HEK293T (cell line): ENCODE data around the gene ANKS1B.

Experiments
- BHLHE40 ChIP-seq: fragments of 450-650 bp; IDR thresholded peaks from 2 replicates; pipeline ENCODE4 v1.6.1; 2016; ENCODE audit warnings: mild to moderate bottlenecking, moderate library complexity, borderline replicate concordance
- FOXA1 ChIP-seq: fragments of 450-650 bp; IDR thresholded peaks from 2 replicates; pipeline ENCODE4 v1.6.1; 2016; ENCODE audit warnings: mild to moderate bottlenecking
- FOXK2 ChIP-seq: fragments of 450-650 bp; IDR thresholded peaks from 2 replicates; pipeline ENCODE4 v1.6.1; 2016; ENCODE audit warnings: mild to moderate bottlenecking
- FOXM1 ChIP-seq: fragments of 450-650 bp; IDR thresholded peaks from 2 replicates; pipeline ENCODE4 v1.6.1; 2017; ENCODE audit warnings: mild to moderate bottlenecking, borderline replicate concordance
- HDGF ChIP-seq: fragments of 450-650 bp; IDR thresholded peaks from 2 replicates; pipeline ENCODE4 v1.6.1; 2017; ENCODE audit warnings: antibody characterized with exemption, borderline replicate concordance
- SP1 ChIP-seq: fragments of 450-650 bp; IDR thresholded peaks from 2 replicates; pipeline ENCODE4 v1.6.1; 2017
- SUZ12 ChIP-seq: fragments of 450-650 bp; IDR thresholded peaks from 2 replicates; pipeline ENCODE4 v1.6.1; 2016; ENCODE audit warnings: mild to moderate bottlenecking
- TARDBP ChIP-seq: fragments of 450-650 bp; IDR thresholded peaks from 2 replicates; pipeline ENCODE4 v1.6.1; 2016

DNA sequence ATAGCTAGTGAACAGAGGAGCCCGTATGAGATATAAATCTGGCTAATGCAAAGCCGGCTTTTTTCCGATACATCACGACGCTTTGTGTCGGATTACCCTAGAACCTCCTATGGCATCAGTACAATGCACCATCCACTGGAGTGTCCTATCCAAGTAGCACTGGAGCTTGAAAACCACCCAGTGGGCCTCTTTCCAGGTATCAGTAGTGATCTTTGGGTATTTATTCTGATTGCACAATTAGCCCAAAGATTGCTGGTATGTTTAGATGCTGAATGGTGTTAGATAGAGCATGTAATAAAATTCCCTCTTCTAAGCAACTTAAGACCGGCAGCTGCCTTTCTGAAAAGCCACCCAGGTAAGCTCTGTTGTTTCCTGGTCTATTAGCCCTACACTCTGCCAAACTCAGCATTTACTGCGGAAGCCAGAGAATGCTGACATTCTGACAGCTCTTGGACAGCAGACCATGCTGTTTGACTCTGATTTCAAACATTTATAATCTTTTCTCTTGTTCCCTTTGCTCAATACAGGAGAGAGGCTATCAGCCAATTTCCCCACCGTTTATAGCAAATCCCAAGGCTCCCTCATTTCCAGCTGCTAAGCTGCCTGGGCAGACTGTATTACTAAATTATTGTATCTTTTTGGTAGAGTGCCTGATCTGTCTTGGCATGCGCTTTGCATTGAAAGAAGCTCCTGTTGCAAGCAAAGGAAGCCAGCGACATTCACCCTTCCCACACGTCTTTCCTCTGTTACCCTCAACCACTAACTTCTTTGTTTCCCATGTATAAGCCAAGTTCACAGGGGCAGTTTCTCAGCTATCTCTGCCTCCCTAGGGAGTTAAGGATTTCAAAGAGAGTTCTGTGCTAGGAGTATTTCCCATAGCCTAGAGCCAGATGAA is 725.4 kb downstream of the ANKS1B start:
- TF ChIP-seq TARDBP = no peak
- no peak for TF ChIP-seq FOXK2
- no peak for TF ChIP-seq HDGF
- no peak for TF ChIP-seq FOXM1
- no peak for TF ChIP-seq BHLHE40
- TF ChIP-seq SUZ12 = no peak
- no peak for TF ChIP-seq FOXA1
- no peak for TF ChIP-seq SP1
